ENCODE results near the gene MARCKS.

GRCh38 chr6:113848280-113848679 lies 8.9 kb upstream of the MARCKS start:
- TF ChIP-seq EZH2phosphoT487 (IDR thresholded peaks at IDR 0.05; ENCODE audit: insufficient read depth, low read depth) (no peak), EZH2 (IDR thresholded peaks at IDR 0.05; ENCODE audit: insufficient read depth, poor library complexity, severe bottlenecking) (no peak)
